ENCODE results near the gene SYNDIG1L. TPM values are rescaled to one million over a fixed set of nuclear protein-coding genes. Genes with fewer than 3 reads are reported as not detected.

The SYNDIG1L gene
- total and polyA plus RNA-seq, 7 donors: not detected

GRCh38 chr14:74469548-74470518 is 43.8 kb upstream of the SYNDIG1L start:
- no peak for TF ChIP-seq CTCF (IDR thresholded peaks at IDR 0.05)
- Histone ChIP-seq H3K36me3 (ENCODE audit: insufficient read depth in 1 of 2, low read depth in 1 of 2) (no peaks in the 10 kb centered on the region), H3K4me1 (peaks cover 9% of the 10 kb centered on the region), H3K9me3 (no peaks in the 10 kb centered on the region), H3K4me3 (no peak overlapping the region), H3K27me3 (ENCODE audit: insufficient read depth in 3 of 3, low read length in 2 of 3) (no peaks in the 10 kb centered on the region), H3K27ac (no peak overlapping the region)
- ATAC-seq: no peak
- no peak for DNase-seq
- intact Hi-C loops (cut with DNase I): no loop called here
- WGBS, 3 donors: 58 to 78% (median 69%) methylated on average over 7 of the region's 7 CpGs

- DNase-seq (no peak), ATAC-seq (no peak)
- Histone ChIP-seq H3K27ac (no peak overlapping the region), H3K4me3 (no peak overlapping the region), H3K9me3 (no peaks in the 10 kb centered on the region), H3K36me3 (ENCODE audit: insufficient read depth in 1 of 2, low read depth in 1 of 2) (no peaks in the 10 kb centered on the region), H3K27me3 (ENCODE audit: insufficient read depth in 3 of 3, low read length in 2 of 3) (no peaks in the 10 kb centered on the region), H3K4me1 (no peaks in the 10 kb centered on the region)
- 89 to 94% (median 93%) methylated on average over 3 of the region's 3 CpGs for WGBS, 3 donors
- intact Hi-C loops (cut with DNase I): no loop called here
- TF ChIP-seq CTCF (IDR thresholded peaks at IDR 0.05): no peak
Observed at GRCh38 chr14:74468513-74468912, 42.5 kb upstream of the SYNDIG1L start.

- ATAC-seq: no peak
- H3K4me1 ChIP-seq: no peaks in the 10 kb centered on the region
- DNase-seq: no peak
- intact Hi-C loops (cut with DNase I): no loop called here
- WGBS, 3 donors: 91% methylated on average over 2 of the region's 2 CpGs
- no peak for TF ChIP-seq CTCF (IDR thresholded peaks at IDR 0.05)
- H3K9me3 ChIP-seq: no peaks in the 10 kb centered on the region
- H3K27me3 ChIP-seq (ENCODE audit: insufficient read depth in 3 of 3, low read length in 2 of 3): peaks cover 0 to 2% (median 0%) of the 10 kb centered on the region in 3 donors
- H3K36me3 ChIP-seq (ENCODE audit: insufficient read depth in 1 of 2, low read depth in 1 of 2): no peaks in the 10 kb centered on the region
- no peak overlapping the region for H3K27ac ChIP-seq
- H3K4me3 ChIP-seq: no peak overlapping the region
Observed at GRCh38 chr14:74465335-74465734, 39.3 kb upstream of the SYNDIG1L start.

- H3K27me3 ChIP-seq (ENCODE audit: insufficient read depth in 3 of 3, low read length in 2 of 3): peaks cover 0 to 3% (median 0%) of the 10 kb centered on the region in 3 donors
- 87 to 97% (median 92%) methylated on average over 3 of the region's 3 CpGs for WGBS, 3 donors
- no peaks in the 10 kb centered on the region for H3K9me3 ChIP-seq
- H3K4me3 ChIP-seq: no peak overlapping the region
- ATAC-seq (no peak), DNase-seq (no peak)
- no peaks in the 10 kb centered on the region for H3K4me1 ChIP-seq
- no peak overlapping the region for H3K27ac ChIP-seq
- H3K36me3 ChIP-seq (ENCODE audit: insufficient read depth in 1 of 2, low read depth in 1 of 2): no peaks in the 10 kb centered on the region
- intact Hi-C loops (cut with DNase I): no loop called here
- no peak for TF ChIP-seq CTCF (IDR thresholded peaks at IDR 0.05)
Observed at GRCh38 chr14:74464785-74465184, 38.8 kb upstream of the SYNDIG1L start.

All from psoas muscle (tissue), 8 donors.